ENCODE results near the gene CATSPERZ.

CATSPERZ gene

GRCh38 chr11:64299847-64300648, at the start of gene CATSPERZ:
Gene CATSPERZ (plus strand): TSS chr11:64300358. CDS start chr11:64300411, 53 bp downstream.
- DNase-seq: no peak

GRCh38 chr11:64250415-64251015, 49.6 kb upstream of the CATSPERZ start:
- no peak for DNase-seq

- peak; percentile 39 to 77 for DNase-seq
Measured at GRCh38 chr11:64251016-64251752, 49.0 kb upstream of the CATSPERZ start, which contains the start of gene PLCB3. Gene PLCB3 (plus strand): TSS chr11:64251530. CDS start chr11:64251650, 120 bp downstream.

- no peak for DNase-seq
Measured at GRCh38 chr11:64251753-64252002, 48.5 kb upstream of the CATSPERZ start.

- DNase-seq: peak in 1 of 2 donors; percentile 42
Measured at GRCh38 chr11:64252003-64252872, 47.9 kb upstream of the CATSPERZ start.

GRCh38 chr11:64253043-64253442, 47.1 kb upstream of the CATSPERZ start:
- no peak for DNase-seq

- no peak for DNase-seq
Measured at GRCh38 chr11:64253481-64253880, 46.7 kb upstream of the CATSPERZ start.

- no peak for DNase-seq
Measured at GRCh38 chr11:64254326-64254725, 45.8 kb upstream of the CATSPERZ start.

- DNase-seq: no peak
Measured at GRCh38 chr11:64255135-64256128, 44.7 kb upstream of the CATSPERZ start.

- no peak for DNase-seq
Measured at GRCh38 chr11:64256300-64256699, 43.9 kb upstream of the CATSPERZ start.

GRCh38 chr11:64258356-64258755, 41.8 kb upstream of the CATSPERZ start:
- DNase-seq: no peak

- no peak for DNase-seq
Measured at GRCh38 chr11:64258946-64259532, 41.1 kb upstream of the CATSPERZ start.

- DNase-seq: peak; percentile 27 to 78
Measured at GRCh38 chr11:64259533-64260067, 40.6 kb upstream of the CATSPERZ start.

- no peak for DNase-seq
Measured at GRCh38 chr11:64260147-64260708, 39.9 kb upstream of the CATSPERZ start.

GRCh38 chr11:64261556-64262080, 38.5 kb upstream of the CATSPERZ start:
- no peak for DNase-seq

- no peak for DNase-seq
Measured at GRCh38 chr11:64262271-64263002, 37.7 kb upstream of the CATSPERZ start.

GRCh38 chr11:64263021-64263946, 36.9 kb upstream of the CATSPERZ start:
- no peak for DNase-seq

GRCh38 chr11:64263947-64264317, 36.2 kb upstream of the CATSPERZ start:
- no peak for DNase-seq

Data from inflammatory macrophage treated with lipopolysaccharide for 1 hour (primary cell).